ENCODE results near the gene MEOX2.

MEOX2 gene

DNA sequence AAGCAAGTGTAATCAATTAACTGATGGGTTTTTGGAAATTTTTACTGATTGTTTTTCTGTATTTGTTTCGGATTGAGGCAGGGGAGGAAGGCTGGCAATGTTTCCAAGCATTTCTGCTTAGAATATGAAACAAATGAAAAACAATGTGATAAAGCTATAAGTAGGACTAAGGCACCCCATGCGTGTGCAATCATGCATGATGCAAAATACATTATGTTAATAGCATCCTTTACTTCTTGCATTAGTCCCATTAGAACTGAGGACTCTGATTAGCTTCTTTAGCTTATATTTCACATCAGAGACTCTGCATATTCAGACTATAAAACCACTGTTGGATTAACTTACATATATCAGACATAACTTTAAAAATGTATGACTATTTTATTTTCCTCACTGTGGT, 76.0 kb downstream of the MEOX2 start:
- DNase-seq (ENCODE audit: low read depth) = no peak

DNA sequence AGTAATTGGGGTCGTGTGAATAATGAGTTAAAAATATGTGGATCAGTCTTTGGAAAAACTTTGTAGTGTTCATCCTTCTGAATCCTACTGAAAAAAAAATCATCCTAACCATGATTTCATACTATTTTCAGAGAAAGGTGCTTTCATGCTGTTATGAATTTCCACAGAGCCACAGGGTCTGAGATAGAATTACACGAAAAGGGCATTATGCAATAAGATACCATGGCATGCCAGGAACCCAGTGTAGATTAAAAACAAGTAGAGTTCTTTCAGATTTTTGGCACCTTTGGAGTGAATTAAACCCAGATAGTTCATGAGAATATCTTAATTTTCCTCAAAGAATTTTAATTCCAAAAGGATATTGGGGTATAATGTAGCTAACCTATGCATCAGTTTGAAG, 77.2 kb downstream of the MEOX2 start:
- no peak for DNase-seq (ENCODE audit: low read depth)

DNA sequence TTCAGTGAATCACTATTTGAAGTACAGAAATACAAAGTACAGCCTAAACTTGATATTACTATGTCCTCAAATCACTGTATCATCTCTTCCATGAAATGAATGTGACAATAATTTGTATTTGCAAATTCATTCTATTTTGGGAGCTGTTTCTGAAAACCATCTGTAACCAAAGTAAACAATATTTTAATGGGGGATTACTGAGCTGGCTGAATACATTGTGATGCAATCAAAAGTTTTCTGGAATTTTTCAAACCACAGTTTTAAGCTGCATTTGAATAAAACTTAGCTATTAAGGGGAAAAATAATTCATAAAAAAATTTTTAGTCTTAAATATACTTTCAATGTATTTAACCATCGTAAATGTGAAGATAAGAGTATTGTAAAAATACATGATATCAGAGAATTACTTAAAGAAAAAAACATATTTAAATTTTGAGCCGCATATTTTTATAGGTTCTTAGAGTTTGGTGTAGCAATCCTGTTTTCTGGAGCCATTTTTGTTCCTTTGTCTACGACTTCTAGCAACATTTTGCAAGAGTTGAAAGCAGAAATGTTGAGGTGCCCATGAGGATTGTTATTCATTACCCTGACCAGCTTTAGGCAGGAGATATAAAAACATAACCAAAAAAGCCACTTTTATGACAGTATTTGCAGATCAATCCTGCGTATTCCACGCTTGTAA, 78.8 kb downstream of the MEOX2 start:
- DNase-seq (ENCODE audit: low read depth) = no peak

DNA sequence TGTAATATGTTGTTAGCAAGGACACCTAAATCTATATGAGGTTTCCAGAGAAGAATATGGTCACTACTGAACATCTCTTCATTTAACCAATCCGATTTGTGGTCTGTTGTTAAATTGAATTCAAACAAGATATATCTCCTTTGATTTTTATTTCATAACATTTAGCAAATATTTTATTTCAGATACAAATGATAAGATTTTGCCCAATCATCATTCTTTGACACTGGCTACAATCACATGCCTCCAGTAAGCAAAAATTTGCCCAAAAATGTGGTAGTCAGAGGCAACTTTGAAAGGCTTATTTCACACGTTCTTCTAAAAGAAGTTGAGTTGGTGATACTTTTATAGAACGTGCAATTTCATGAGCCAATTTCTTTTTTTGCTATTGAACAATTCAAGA, 79.9 kb downstream of the MEOX2 start:
- DNase-seq (ENCODE audit: low read depth) = no peak

DNA sequence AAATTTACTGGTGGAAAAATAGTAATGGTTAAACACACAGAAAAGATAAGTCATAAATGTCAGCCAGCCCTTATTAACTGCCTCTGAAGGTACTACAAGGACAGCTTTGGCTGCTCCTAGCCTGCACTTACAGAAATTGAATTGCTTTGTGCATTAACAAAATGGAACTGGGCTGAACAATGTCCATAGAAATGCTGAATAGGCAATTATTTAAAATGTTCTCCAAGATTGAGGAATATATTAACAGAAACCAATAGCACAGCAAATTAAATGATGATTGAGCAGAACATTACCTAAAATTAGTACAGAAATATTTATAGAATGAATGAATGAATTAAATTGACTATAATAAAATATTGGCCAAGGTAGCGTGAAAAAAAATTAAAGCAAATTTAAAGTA, 82.3 kb downstream of the MEOX2 start:
- DNase-seq (ENCODE audit: low read depth) = no peak

DNA sequence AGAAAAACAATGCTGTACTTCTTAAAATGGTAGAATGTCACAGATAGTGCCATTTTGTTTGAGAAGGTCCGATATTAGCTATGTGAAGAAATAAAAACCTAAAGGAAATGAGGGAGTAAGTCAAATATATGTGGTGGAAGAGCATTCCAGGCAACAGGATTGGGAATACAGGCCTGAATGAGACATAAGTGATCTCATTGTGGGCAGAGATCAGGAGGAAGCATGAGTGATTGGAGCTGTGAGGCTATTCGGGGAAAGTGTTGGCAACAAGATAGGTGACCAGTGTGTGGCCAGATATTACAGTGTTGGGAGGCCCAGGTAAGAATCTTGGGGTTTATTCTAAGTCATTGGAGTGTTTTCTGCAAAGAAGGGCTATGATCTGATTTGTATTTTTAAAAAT, 83.4 kb downstream of the MEOX2 start:
- DNase-seq (ENCODE audit: low read depth) = no peak

DNA sequence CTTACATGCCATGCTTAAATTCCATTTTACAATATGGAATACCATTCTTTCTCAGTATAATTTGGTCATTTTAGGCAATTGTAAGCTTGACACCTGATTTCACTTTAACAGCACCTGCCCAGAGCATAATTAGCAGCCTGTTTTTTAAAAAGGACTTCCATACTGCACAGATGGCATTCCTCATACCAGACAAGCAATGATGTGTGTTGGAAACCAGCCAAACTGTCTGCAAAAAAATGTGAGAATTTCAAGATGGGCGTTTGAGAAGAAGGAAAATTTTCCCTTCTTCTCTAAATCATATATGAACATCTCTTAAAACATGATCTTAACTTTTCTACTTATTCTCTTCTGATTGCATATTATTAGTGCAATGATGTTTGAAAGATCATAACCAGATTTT, 84.2 kb downstream of the MEOX2 start:
- no peak for DNase-seq (ENCODE audit: low read depth)

DNA sequence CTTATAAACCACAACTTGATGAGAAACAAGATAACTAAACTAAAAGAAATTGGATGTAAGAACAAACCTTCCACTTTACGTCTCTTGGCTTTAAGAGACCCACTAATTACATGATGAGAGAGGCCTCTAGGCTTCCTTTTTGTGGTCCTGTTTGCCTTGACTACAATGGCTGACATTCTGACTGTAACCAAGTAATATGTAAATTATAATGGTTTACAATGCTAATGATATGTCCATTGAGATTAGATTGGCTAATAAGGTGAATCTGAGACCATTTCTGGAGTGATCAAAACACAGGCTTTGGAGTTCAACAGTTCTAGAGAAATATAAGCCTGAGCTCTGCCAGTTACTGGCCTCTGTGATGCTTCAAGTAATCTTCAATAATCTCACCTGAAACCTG, 85.3 kb downstream of the MEOX2 start:
- DNase-seq (ENCODE audit: low read depth) = no peak

DNA sequence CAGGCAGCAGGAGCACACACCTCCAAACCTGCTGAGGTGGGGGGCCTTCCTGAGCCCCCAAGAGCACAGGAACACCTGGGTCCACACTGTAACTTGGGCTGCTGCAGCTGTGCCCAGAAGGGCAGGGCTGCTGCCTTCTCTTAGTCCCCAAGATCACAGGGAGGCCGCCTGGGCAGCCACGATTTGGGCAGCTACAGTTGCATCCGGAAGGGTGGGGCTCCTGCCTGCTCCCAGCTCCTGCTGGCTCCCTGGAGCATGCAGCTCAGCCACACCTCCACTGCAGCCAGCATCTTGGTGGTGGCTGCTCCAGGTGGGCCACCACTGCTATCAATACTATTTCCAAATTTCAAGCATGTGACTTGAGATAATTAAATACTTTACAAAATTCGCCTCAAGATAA, 86.2 kb downstream of the MEOX2 start:
- DNase-seq (ENCODE audit: low read depth) = no peak

DNA sequence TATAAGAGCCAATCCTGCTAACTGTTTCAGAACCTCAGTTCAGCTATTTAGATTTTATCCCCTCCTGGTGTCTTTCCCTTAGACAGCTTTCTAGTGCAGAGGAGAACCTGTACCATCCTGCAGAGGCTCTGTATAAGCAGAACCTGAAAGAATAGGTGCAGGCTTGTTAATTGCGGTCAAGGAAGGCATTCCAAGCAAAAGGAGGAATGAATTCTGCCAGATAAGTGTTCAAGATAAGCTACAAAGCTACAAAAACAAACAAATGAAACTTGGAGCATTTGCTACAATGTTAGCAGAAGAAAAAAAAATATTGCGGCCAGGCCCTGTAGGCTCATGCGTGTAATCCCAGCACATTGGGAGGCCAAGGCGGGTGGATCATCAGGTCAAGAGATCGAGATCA, 92.0 kb downstream of the MEOX2 start:
- DNase-seq (ENCODE audit: low read depth) = no peak

DNA sequence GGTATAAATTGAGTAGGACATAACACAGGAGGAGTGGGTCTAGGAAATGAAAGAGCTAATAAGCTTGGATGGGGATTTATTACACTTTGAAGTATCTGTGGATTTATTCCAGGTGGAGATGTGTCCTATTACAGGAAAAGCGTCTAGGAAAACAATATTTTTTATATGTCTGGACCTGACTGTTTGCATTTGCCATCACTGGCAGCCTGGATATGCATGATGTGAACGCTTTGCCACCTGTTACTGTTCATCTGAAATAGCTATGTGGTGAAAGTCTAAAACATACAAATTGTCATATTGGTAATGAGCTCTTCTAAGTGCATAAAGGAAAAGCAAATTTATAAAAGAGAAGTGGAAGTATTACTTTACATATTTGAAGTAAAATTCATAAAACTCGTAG, 93.1 kb downstream of the MEOX2 start:
- no peak for DNase-seq (ENCODE audit: low read depth)

DNA sequence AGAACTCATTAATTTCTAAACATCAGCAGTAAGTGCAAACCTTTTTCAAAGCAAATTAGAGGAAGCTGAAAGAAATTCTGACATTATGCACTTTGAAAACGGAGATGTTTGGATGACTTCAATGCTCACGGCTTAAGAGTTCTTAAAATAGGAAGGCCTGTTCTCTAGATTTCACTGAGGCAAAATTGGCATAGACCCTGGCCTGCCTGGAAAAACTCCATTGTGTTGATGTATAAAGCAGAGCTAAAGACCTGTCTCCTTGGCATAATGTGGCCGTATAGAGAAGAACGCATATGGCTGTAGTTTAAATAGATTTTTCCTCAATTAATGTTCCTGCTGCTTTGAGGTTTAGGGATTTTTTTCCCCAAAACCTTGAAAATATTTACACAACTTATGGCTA, 100.2 kb downstream of the MEOX2 start:
- no peak for DNase-seq (ENCODE audit: low read depth)

DNA sequence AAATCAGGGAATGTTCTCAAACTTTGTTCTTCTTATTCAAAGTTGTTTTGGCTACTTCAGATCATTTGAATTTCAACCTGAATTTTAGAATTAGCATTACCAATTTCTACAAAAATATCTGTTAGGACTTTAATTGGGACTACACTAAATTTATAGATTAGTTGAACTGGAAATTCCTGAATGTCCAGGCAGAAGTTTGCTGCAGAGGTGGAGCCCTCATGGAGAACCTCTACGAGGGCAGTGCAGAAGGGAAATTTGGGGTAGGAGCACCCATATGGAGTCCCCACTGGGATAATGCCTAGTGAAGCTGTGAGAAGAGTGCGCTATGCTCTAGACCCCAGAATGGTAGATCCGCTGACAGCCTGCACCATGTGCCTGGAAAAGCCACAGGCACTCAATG, 101.9 kb downstream of the MEOX2 start:
- no peak for DNase-seq (ENCODE audit: low read depth)

DNA sequence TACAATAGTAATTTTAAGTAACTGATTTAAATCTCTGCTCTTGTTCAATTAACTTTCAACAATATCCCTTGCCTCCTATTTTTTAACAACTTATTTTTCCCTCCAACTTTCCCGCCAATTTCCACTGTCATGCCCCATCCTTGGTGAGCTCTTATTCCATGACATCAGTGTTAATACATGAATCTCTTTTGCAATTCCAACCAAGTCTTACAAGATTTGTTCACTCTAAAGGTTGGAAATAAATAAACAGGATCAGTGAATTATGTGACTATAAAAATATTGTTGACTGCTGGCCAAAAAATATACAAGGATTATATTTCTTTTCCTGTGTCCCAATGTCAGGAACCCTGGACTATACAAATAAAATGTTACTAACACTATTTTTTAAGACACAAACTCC, 103.7 kb downstream of the MEOX2 start:
- no peak for DNase-seq (ENCODE audit: low read depth)

DNA sequence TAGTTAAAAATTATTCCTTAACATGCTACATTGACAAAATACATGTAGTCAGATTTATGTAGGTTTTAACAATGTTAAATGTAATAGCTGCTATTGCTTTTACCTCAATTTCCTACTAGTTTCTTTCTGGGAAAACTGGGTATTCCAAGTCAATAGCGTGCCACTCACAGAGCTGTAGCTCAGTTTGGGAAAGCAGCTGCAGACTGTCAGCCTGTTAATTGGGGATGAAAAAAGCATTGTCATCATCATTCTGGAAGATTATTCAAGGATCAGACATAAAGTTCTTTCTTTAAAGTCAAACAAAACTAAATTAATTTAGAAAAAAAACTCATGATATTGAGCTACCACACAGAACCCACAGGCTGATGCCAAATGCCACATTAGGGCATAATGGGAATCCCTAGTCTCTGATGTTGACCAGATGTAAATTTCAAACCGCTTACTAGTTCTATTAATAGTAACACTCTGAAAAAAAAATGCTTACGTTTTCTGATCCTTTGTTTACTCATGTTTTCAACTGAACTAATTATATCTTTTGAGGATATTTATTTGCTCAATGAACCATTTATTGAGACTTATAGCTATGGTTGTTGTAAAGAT, 105.0 kb downstream of the MEOX2 start:
- no peak for DNase-seq (ENCODE audit: low read depth)

DNA sequence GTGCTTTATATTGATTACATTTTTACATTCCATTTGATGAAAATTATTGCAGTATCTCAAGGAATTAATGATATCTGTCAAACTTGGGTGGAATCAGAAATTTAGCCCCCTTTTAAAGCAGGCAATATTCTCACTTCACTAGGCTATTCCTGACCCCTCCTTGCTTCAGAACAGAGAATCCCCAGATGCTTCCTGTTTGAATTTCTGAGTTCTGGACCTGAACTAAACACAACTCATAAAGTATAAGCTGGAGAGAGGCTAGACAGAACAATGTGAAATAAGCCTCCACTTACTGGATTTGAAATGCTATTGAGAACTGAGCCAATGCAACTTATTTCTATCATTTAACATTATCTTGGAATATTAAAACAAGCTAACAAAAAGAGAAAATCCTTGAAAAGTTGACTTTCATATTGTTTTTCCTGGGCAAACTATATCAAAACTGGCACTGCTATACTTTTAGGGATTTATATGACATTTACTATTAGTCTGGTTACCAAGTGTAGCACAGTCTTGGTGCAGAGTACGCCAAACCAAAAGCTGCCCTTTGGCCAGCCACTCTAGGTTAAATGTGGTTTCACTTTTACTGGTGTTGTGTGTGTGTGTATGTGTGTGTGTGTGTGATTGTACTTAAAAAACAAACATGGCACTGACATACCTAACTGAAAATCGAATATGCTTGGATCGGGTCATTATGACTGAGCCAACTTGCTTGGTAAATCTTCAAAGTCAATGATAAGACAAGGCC, 105.7 kb downstream of the MEOX2 start:
- DNase-seq (ENCODE audit: low read depth) = no peak

DNA sequence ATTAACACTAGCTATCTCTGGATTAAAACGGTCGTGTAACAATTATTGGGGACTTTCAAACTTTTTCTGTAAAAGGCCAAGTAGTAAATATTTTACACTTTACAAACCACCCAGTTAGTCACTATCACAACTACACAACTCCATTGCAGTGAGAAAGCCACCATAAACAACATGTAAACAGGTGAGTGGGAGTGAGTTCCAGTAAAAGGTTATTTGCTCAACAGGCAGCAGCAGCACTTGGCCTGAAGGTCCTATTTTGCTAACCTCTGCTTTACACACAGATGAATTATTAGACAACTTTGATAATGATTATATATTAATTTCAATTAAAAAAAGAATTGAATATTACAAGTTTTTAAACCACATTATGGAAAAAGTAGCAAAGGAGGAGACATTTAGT, 108.9 kb downstream of the MEOX2 start:
- no peak for DNase-seq (ENCODE audit: low read depth)

DNA sequence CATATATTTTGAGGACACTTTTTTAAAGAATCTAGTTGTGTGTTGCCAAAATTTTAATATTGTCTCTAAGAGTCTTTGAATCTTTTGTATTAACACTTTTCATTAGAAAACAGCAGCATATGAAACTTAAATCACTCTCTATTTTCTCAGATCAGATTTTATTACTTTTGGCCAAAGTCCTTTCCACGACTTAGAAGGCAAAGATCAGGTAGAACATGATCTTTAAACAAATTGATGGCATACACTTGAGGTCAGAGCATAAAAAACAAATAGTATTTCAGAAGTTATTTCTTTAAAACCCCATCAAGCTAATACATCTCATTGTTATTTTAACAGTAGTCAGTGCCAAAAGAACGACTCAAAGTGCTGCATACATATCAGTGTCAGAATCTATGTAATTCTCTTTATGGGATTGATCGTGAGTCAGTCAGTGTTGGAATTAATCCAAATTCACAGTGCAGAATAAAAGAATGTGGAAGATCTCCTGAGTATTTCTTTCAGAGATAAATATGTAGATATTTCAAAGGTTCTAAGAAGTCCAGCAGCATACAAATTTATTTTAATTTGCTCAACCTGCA, 115.1 kb downstream of the MEOX2 start:
- no peak for DNase-seq (ENCODE audit: low read depth)

DNA sequence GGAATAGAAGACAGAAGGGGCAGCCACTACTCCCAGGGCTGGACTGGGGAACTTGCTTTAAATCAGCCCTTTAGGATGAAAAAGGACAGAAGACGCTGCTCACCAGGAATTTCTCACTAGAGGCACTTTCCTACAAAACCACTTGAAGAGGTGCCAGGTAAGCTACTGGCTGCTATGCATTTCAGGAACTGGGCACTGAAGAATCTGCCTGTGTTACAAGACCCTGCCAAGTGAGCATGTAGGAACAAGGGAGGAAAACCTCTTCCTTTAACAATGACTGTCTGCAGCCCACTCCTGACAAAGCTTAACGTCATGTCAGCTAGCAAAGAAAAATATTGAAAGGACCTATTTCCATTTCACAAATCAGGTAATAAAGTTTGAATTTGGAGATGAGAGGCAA, 118.8 kb downstream of the MEOX2 start:
- DNase-seq (ENCODE audit: low read depth) = no peak

DNA sequence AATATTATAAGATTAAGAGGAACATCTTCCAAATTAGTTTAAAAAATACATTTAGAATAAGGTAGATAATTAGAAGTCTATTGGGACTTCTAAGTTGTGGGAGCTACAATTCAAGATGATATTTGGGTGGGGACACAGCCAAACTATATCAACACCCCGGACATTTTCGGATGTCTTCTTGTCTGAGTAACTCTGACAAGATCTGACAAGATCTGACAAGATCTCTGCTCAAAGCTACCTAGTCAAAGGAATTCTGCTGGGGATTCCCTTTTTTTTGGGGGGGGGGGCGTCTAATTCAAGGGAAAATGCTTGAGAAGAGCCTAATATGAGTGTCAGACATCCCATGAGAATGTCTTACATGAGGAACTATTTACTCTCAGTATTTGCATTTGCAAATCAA, 119.4 kb downstream of the MEOX2 start:
- no peak for DNase-seq (ENCODE audit: low read depth)

DNA sequence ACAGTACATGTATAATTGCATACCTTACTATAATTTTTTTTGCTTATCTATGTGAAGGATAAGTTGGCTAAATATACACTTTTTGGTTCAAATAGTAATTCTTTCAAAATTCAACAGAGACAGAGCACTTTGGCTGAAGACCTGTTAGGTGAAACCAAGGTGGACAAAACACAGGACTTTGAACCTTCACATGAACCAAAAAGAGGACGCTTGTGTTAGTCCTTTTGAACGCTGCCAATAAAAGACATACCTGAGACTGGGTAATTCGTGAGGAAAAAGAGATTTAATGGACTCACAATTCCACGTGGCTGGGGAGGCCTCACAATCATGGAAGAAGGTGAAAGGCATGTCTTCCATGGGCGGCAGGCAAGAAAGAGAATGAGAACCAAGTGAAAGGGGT, 120.0 kb downstream of the MEOX2 start:
- no peak for DNase-seq (ENCODE audit: low read depth)

DNA sequence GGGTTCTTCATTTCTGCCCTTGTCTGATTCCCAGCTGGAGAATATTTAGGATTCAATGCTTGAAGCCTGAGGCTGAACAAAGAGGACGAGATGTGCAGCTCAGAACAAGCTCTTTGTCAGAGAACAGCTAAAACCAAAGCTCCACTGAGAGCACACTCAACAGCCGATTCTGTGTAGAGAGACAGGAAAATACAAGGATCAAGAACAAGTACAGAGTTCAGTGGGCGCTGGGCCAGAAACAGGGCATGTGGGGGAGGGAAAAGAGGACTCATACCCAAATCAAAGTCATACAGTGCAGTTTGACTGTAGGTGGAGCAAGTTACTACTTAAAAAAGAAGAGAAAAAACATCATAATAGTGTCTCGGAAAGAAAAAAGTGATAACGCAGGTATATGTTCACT, 124.6 kb downstream of the MEOX2 start, which contains the start of gene AGMO:
TSS of gene AGMO (minus strand) at position 181 of the 400 bp plus-strand sequence.
- DNase-seq (ENCODE audit: low read depth) = no peak

All from activated T-helper 1 cell treated with Interleukin-2 at 50 U/mL for 16 hours (primary cell).